Astrocyte of the hippocampus (primary cell): ENCODE results near the gene FAM9C.
A peak's percentile ranks its signal among the peaks of the same experiment; 100 is the strongest.
"Not testable (repeated sequence)": the region's sequence is repeated elsewhere in the genome, so short reads cannot be mapped to it uniquely, and the experiment has no call there.

Source experiments
- DNase-seq: peaks from one replicate; pipeline ENCODE4 v3.0.0; 2011; ENCODE audit warnings: low read depth, low spot score

Gene FAM9C

DNA sequence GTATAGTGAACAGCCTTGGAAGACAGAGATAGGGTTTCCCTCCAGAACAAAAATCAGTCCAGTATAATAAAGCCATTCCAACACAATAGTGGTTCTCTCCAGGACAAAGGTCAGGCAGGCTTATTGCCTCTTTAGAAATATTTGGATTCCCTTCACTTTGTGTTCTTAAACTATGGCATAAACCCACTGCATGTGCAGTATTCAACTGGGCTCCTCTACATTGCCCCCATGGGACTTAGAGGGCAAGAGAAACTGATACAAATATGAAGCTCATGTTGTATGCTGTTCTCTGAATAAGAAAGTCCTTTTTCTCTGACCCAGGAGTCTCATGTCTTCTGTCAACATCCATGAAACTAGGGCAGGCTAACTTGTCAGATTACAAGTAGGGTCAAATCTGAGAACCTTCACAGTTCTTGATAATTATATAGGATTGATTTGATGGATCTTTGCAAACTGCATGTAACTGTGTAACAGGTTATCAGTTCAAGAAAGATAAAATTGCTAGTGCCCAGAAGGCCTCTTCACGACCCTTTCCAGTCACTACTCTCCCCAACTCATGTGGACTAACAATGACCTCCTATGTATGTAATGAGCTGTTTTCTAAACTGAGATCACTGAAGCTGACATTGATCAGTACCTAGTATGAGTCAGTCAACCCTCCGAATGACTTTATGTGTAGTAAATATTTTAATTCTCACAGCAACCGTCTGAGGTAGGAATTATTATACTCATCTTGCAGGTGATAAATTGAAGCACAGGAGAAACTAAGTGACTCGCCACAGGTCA is 31.9 kb upstream of the FAM9C start:
- DNase-seq: no peak

DNA sequence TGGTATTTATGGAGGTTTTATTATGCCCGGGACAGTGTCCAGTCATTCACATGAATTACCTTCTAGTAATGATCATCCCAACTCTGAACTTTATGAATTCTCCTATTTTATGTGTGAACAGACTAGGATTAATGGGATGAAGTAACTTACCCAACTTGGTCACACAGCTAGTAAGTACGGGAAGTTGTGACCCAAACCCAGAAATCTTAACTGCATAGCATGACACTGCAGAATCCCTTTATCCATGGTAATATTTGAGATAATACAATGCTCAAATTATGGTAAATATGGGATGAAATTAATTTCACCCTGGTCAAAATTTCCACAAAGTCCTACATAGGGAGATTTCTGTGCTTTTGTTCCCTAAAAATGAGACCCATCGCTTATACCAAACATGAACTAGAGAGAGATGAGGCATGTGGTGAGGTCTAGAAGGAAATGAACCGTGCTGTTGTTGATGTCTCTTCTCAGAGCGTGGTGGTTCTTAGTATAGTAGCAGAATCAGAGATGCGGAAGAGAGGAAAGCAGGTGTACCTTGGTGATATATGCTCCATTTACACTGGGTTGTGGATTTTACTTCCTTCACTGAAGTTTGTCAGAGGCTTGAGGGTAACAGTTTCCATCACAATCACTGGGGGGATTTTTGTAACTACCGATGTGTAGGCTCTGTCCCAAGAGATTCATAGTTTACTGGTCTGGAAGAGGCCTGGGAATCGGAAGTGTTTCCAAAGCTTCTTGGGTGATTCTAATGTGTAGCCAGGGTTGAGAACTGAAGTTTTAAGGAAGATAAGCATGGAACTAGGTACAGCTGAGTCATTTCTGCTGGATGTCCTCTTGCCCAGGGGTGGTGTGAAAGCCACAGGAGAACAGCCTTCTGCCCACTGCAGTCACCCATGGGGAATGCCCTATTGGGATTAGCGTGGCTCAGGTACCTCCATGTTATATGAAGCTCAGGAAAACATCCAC is 30.2 kb upstream of the FAM9C start:
- no peak for DNase-seq

- no peak for DNase-seq
These were observed 25.5 kb upstream of the FAM9C start for GRCh38 chrX:13069771-13070416.

- DNase-seq: no peak
These were observed 24.2 kb upstream of the FAM9C start for GRCh38 chrX:13068651-13069050.

GRCh38 chrX:13067773-13068172 is 23.4 kb upstream of the FAM9C start:
- no peak for DNase-seq

- no peak for DNase-seq
These were observed 22.0 kb upstream of the FAM9C start for GRCh38 chrX:13066391-13066790.

DNA sequence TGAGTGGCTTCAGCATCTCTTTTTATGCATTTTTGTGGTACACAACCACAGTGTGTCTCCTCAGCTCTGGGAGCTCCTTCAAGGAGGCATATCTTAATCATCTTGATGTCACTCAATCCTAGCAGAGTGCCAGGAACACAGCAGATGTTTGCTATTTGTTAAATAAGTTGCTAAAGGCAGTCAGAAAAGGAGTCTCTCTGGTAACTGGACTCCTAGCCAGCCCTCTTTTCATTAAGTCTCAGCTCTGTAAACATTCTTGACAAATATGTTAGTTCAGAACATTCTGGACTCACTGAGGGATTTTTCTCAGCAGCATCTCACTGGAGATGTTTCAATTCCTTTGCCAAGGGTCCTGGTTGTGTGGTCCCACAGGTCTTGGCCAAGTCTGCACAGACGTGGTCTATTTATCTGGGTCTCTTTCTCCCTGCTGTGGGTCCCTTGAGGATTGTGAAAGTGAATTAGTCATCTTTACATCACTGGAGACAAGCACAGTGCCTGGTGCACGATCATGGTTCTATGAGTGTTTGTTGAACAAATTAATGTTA is 20.3 kb upstream of the FAM9C start:
- peak; percentile 61 for DNase-seq

DNA sequence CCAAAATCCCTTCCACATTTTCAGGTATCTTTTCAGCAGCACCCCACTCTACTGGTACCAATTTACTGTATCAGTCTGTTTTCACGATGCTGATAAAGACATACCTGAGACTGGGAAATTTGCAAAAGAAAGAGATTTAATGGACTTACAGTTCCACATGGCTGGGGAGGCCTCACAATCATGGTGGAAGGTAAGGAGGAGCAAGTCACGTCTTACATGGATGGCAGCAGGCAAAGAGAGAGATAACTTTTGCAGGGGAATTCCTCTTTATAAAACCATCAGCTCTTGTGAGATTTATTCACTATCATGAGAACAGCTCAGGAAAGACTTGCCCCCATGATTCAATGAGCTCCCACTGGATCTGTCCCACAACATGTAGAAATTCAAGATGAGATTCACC is 18.7 kb upstream of the FAM9C start:
- not testable (repeated sequence) for DNase-seq

- not testable (repeated sequence) for DNase-seq
These were observed 17.9 kb upstream of the FAM9C start for GRCh38 chrX:13062331-13062730.

GRCh38 chrX:13061215-13061708 is 16.8 kb upstream of the FAM9C start:
- DNase-seq: not testable (repeated sequence)

GRCh38 chrX:13059637-13060499 is 15.4 kb upstream of the FAM9C start:
- DNase-seq: no peak

GRCh38 chrX:13055486-13055885 is 11.1 kb upstream of the FAM9C start:
- DNase-seq: no peak

DNA sequence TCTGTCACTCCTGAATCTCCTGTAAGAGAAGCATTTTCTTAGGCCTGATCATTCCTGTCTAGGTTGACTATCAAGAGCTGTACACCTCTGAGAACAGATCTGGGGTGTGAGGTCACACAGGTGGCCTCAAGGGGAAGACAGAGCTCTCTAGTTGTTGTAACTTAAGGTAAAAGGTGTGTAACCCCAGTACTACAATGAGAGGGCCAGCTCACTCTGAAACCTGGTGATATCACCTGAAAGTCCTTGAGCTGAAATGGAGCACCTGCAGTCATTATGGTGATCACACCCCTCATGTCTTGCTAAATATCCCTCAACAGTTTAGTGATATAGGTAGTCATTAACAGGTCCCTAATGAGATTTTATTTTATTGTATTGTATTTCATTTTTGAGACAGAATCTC is 8.8 kb upstream of the FAM9C start:
- no peak for DNase-seq

DNA sequence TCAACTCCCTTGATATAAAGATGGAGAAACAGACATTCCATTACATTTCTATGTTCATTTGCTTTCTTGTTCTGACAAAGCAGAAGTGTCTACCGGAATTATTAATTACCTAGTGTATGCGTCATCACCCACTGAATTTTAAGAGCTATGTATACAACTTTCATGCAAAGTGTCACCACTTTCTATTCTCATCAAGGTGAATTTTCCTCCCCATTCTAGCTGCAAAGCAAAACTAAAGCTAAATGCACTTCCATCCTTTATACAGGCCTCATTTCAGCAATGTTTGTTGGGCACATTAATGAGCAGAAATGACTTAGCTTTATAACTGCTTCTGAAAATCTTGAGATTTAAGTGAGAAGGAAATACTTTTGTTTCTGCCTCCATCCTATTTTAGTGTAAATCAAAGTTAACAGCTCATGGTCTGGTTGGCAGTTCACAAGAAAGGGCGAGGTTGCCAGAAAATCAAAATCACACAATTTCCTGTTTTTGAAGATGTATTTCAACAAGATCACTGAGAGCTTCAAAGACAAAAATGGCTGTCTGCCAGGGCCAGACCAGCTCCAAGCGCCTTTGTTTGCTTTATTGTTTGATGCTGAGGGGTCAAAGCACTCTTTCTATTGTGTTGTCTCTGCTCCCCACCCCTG is 7.2 kb upstream of the FAM9C start:
- DNase-seq: no peak

DNA sequence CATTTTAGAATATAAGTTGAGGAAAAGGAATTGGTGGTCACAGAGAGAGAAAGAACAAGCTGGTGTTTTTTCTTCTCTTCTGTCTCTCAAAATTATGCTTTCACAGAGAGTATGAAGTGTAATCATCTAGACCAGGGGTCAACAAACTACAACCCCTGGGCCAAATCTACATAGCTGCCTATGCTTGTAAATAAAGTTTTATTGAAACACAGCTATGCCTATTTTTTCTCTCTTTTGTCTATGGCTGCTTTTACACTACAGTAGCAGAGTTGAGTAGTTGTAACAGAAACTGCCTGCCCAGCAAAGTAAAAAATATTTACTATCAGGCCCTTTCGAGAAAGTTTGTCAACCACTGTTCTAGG is 6.7 kb upstream of the FAM9C start:
- DNase-seq: no peak

DNA sequence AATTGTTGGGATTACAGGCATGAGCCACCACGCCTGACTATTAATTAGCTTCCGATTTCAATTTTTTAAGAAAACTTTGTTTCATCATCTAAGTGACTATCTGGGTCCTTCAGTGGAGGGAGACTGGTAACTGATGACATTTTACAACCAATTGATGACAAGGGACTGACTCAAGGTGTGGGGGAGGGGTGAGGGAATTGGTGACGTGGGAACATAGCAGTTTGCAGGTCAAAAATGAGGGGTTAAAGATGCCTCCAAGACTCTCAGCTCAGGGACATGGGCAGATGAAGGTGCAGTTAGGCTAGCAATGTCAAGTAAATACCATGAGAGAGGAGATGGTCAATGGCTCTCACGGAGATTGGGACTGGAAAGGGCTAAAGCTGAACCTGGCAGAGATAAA is 5.7 kb upstream of the FAM9C start:
- no peak for DNase-seq

DNA sequence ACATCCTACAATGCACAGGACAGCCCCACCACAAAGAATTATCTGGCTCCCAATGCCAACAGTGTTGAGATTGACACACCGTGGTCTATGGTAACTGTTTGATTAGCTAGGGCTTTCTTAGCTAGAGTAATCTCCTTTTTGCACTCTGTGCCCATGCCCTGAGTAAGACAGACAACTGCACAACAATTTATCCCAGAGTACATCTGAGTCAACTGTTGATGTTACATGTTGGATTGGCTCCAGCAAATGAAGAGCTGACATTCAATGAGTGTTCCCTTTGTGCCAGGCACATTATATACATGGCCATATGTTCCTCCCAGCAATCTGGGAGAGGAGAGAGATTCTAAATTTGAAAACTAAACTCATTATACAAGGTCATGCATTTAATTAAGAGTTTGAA is 3.9 kb upstream of the FAM9C start:
- no peak for DNase-seq

- DNase-seq: no peak
These were observed 3.3 kb upstream of the FAM9C start for GRCh38 chrX:13047759-13048158.

DNA sequence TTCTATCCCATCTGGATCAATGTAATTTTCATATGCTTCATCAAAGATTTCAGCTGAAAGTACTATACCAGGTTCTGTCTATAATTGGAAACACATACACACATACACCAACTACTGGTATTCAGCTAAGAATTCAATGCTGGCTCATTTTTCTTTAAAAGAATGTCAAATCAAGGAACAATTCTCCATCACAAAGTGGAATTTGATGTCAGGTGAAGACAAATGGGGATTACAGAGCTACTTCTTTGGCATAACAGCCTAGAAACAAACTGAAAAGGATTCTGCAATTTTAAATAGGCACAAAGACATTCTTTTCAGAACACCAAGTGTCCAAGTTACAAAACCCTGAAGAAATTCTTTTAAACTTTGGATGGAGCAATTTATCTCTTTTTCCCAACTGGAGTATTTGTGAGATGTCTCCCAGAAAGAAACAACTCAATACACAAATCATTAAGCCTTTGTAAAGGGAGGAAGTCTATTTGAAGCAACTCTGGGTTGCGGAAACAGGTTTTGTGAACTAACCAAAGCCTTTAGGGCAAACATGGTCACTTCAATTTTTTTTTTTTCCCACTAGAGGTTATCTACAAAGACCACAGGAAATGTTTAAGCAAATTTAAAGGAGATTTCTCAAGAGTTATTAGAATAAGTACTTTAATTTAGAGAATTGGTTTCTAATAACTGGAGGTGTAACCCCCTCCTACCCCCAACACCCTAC is 1.9 kb upstream of the FAM9C start:
- DNase-seq: no peak

- DNase-seq: no peak
These were observed 482 bp downstream of the FAM9C start for GRCh38 chrX:13043938-13044337.
